B cell (primary cell): ENCODE data around the gene IQSEC3. TPM values are rescaled to one million over a fixed set of nuclear protein-coding genes. Genes with fewer than 3 reads are reported as not detected.

Experiments
- ATAC-seq: fragments of 200-7000 bp; cut with Tn5 transposase; one replicate; pipeline ENCODE4 v1.10.0; 2021; ENCODE audit warnings: low read depth, mild to moderate bottlenecking, moderate number of reproducible peaks, moderate library complexity
- CTCF ChIA-PET: fragments of 350-600 bp; sonication (Branson Sonifier 250); formaldehyde crosslinking; loops from one replicate; lab custom pipeline; 2021; ENCODE audit warnings: antibody characterized with exemption, inconsistent platforms; lab: Charles Lee
- POLR2A ChIA-PET: fragments of 350-600 bp; sonication (Branson Sonifier 250); formaldehyde crosslinking; loops from one replicate; lab custom pipeline; 2021; ENCODE audit warnings: antibody characterized with exemption; lab: Charles Lee
- DNase-seq: peaks from one replicate; pipeline ENCODE4 v3.0.0; 2013
- H2AFZ ChIP-seq: 2 replicates; pipeline ENCODE4 v1.6.1; 2012; ENCODE audit warnings: mild to moderate bottlenecking, low read depth, low read length; ENCODE audit not compliant: insufficient read depth, poor library complexity, severe bottlenecking
- H3K27ac ChIP-seq, 2 donors: 1 replicate in 1 of 2; 2 replicates in 1 of 2; pipeline ENCODE4 v1.5.1; 2012 to 2013; ENCODE audit warnings: low read length in 2 of 2, mild to moderate bottlenecking in 2 of 2, moderate library complexity in 1 of 2
- H3K27me3 ChIP-seq, 4 experiments: fragments of 200-600 bp in 1 of 4; sonication (generic) in 1 of 4; replicated peaks in 1 of 4; 1 replicate in 2 of 4; 2 replicates in 2 of 4; pipeline versions ENCODE4 v1.6.1 to v1.7.0; 2013 to 2016; ENCODE audit warnings: low read length in 3 of 4, mild to moderate bottlenecking in 2 of 4, mixed read lengths in 1 of 4, moderate library complexity in 1 of 4; ENCODE audit not compliant: insufficient read depth in 4 of 4, control insufficient read depth in 3 of 4; ENCODE audit errors: control extremely low read depth in 1 of 4
- H3K36me3 ChIP-seq, 2 experiments: replicated peaks in 1 of 2; 1 replicate in 1 of 2; 2 replicates in 1 of 2; pipeline versions ENCODE4 v1.6.1 to v1.7.1; 2013; ENCODE audit warnings: low read length in 1 of 2; ENCODE audit not compliant: insufficient read depth in 2 of 2, control insufficient read depth in 1 of 2; ENCODE audit errors: control extremely low read depth in 1 of 2, extremely low read depth in 1 of 2
- H3K4me1 ChIP-seq, 2 donors: fragments of 200-600 bp in 1 of 2; sonication (generic) in 1 of 2; 1 replicate in 1 of 2; 2 replicates in 1 of 2; pipeline versions ENCODE4 v1.5.1 to v1.6.1; 2013 to 2017; ENCODE audit warnings: low read length in 2 of 2; ENCODE audit not compliant: control insufficient read depth in 2 of 2, insufficient read depth in 2 of 2
- H3K4me2 ChIP-seq: replicated peaks from 2 replicates; pipeline ENCODE3; 2012; ENCODE audit warnings: mild to moderate bottlenecking, low read depth, low read length; ENCODE audit not compliant: poor library complexity, severe bottlenecking
- H3K4me3 ChIP-seq, 5 experiments: fragments of 200-600 bp in 1 of 5; sonication (generic) in 1 of 5; 1 replicate in 3 of 5; 2 replicates in 2 of 5; pipeline versions ENCODE4 v1.5.1 to v1.7.0; 2011 to 2016; ENCODE audit warnings: low read length in 4 of 5, mild to moderate bottlenecking in 4 of 5, low read depth in 2 of 5, control low read depth in 1 of 5, moderate library complexity in 1 of 5; ENCODE audit not compliant: insufficient read depth in 1 of 5; ENCODE audit errors: control extremely low read depth in 1 of 5, extremely low read depth in 1 of 5
- H3K79me2 ChIP-seq: fragments of 200-600 bp; sonication (generic); one replicate; pipeline ENCODE4 v1.6.0; 2016; ENCODE audit warnings: low read length; ENCODE audit not compliant: control insufficient read depth, insufficient read depth
- H3K9ac ChIP-seq: fragments of 200-600 bp; sonication (generic); 2 replicates; pipeline ENCODE4 v1.6.1; 2017; ENCODE audit warnings: mild to moderate bottlenecking, low read length, moderate library complexity
- H3K9me3 ChIP-seq, 3 donors: one replicate each; pipeline versions ENCODE4 v1.6.1 to v1.7.1; 2013; ENCODE audit warnings: low read length in 2 of 3; ENCODE audit not compliant: control insufficient read depth in 2 of 3, insufficient read depth in 1 of 3; ENCODE audit errors: control extremely low read depth in 1 of 3
- H4K20me1 ChIP-seq: 2 replicates; pipeline ENCODE4 v1.6.0; 2012; ENCODE audit warnings: mild to moderate bottlenecking, low read length; ENCODE audit not compliant: insufficient read depth, control insufficient read depth, poor library complexity, severe bottlenecking
- H3K27ac Mint-ChIP-seq: one replicate; pipeline ENCODE4 v1.8.0; 2021; ENCODE audit warnings: mixed read lengths
- H3K27me3 Mint-ChIP-seq: one replicate; pipeline ENCODE4 v1.8.0; 2021; ENCODE audit warnings: mixed read lengths
- H3K4me1 Mint-ChIP-seq: one replicate; pipeline ENCODE4 v1.8.0; 2021; ENCODE audit warnings: mixed read lengths
- H3K4me3 Mint-ChIP-seq: one replicate; pipeline ENCODE4 v1.8.0; 2021; ENCODE audit warnings: mixed read lengths
- H3K9me3 Mint-ChIP-seq: one replicate; pipeline ENCODE4 v1.8.0; 2022; ENCODE audit warnings: mixed read lengths; ENCODE audit not compliant: insufficient read depth
- EZH2 ChIP-seq: IDR thresholded peaks from 2 replicates; pipeline ENCODE4 v1.6.1; 2012; ENCODE audit warnings: borderline replicate concordance, low read depth, mild to moderate bottlenecking, moderate library complexity, low read length; ENCODE audit not compliant: insufficient read depth, poor library complexity, severe bottlenecking
- WGBS: methylation state at CpG from one replicate; pipeline ENCODE4 v1.1.5; 2013; ENCODE audit warnings: missing lambda C conversion rate; ENCODE audit not compliant: insufficient coverage; 5-methylcytosine and 5-hydroxymethylcytosine counted together
- intact Hi-C: fragments of 100-400 bp; cut with micrococcal nuclease; formaldehyde crosslinking; loops from one replicate; pipeline ENCODE4 v1.10.0; 2022
- polyA plus RNA-seq: library from polyadenylated mRNA; depleted of rRNA; stranded (reverse); fragments of >200 nt; gene quantifications from 2 replicates; pipeline ENCODE4 v1.2.3, GENCODE V29; 2012
- total RNA-seq, 2 donors: library from RNA; stranded (reverse); fragments of 120-200 nt in 1 of 2; gene quantifications; 1 replicate in 1 of 2; 2 replicates in 1 of 2; pipeline versions ENCODE4 v1.2.3 to v1.2.4, GENCODE V29; 2013 to 2022
- TF ChIP-seq, protein P1 (sequence below): fragments of 200-600 bp; IDR thresholded peaks from one replicate; pipeline ENCODE4 v1.8.0; 2022; ENCODE audit warnings: antibody characterized with exemption, mild to moderate bottlenecking

The IQSEC3 gene
- total and polyA plus RNA-seq, 2 donors (not counting 1 experiment from before 2014, with no cell fraction given), result 0.01 to 1.8 TPM

DNA sequence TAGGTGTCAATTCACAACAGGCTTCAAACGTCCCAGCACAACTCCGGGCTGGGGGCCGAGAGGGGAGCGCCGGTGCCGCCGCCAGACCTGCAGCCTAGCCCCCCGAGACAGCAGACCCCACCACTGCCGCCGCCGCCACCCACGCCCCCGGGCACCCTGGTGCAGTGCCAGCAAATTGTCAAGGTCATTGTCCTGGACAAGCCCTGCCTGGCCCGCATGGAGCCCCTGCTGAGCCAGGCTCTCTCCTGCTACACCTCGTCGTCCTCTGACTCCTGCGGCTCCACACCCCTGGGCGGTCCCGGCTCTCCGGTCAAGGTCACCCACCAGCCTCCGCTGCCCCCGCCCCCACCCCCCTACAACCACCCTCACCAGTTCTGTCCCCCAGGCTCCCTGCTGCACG, 108.0 kb downstream of the IQSEC3 start:
- no peak for DNase-seq
- POLR2A ChIA-PET, result no interaction called here

DNA sequence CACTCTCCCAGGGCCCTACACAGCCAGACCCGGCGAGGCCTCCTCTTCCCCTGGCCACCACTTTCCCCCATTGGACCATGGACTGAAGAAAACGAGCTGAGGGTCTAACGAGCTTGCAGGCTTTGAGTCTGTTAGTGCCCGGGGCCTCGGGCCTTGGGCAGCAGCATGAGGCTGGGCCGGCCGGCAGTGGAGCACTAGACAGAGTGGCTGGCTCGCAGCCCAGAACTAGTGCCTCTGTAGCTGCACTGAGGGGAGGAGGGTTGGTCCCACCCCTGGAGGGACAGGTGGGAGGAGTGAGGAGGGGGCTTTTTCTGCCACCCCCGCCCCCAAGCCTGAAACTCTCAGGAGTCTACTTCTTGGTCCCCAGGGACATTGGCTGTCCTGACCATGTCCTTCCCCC, 108.7 kb downstream of the IQSEC3 start:
- H3K9me3 ChIP-seq, result no peaks in the 10 kb centered on the region
- intact Hi-C loops, result no loop called here
- 85% methylated on average over 9 of the region's 10 CpGs for WGBS
- H3K4me3 Mint-ChIP-seq, result no peak overlapping the region
- POLR2A ChIA-PET, result no interaction called here
- H3K27ac ChIP-seq, result no peak overlapping the region
- H3K27me3 Mint-ChIP-seq, result peaks cover 29% of the 10 kb centered on the region
- no peaks in the 10 kb centered on the region for H4K20me1 ChIP-seq
- ATAC-seq (no peak), DNase-seq (no peak)
- no peak overlapping the region for H3K27ac Mint-ChIP-seq
- no peaks in the 10 kb centered on the region for H3K36me3 ChIP-seq
- TF ChIP-seq EZH2, result no peak
- TF ChIP-seq, protein P1, sequence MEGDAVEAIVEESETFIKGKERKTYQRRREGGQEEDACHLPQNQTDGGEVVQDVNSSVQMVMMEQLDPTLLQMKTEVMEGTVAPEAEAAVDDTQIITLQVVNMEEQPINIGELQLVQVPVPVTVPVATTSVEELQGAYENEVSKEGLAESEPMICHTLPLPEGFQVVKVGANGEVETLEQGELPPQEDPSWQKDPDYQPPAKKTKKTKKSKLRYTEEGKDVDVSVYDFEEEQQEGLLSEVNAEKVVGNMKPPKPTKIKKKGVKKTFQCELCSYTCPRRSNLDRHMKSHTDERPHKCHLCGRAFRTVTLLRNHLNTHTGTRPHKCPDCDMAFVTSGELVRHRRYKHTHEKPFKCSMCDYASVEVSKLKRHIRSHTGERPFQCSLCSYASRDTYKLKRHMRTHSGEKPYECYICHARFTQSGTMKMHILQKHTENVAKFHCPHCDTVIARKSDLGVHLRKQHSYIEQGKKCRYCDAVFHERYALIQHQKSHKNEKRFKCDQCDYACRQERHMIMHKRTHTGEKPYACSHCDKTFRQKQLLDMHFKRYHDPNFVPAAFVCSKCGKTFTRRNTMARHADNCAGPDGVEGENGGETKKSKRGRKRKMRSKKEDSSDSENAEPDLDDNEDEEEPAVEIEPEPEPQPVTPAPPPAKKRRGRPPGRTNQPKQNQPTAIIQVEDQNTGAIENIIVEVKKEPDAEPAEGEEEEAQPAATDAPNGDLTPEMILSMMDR, result no peak
- no peaks in the 10 kb centered on the region for H3K27me3 ChIP-seq
- no peak overlapping the region for H3K4me3 ChIP-seq
- no peak overlapping the region for H2AFZ ChIP-seq
- peaks cover 0 to 1% of the 10 kb centered on the region in 2 donors for H3K4me1 ChIP-seq
- peaks cover 5% of the 10 kb centered on the region for H3K4me1 Mint-ChIP-seq
- H3K79me2 ChIP-seq, result no peaks in the 10 kb centered on the region
- H3K4me2 ChIP-seq, result no peak overlapping the region
- H3K9ac ChIP-seq, result no peak overlapping the region
- CTCF ChIA-PET, result no interaction called here
- H3K9me3 Mint-ChIP-seq, result no peaks in the 10 kb centered on the region

More for the DNA sequence above, 108.0 kb downstream of the IQSEC3 start:
- Mint-ChIP-seq H3K9me3 (no peaks in the 10 kb centered on the region), H3K4me3 (no peak overlapping the region), H3K4me1 (no peaks in the 10 kb centered on the region), H3K27me3 (peaks cover 28% of the 10 kb centered on the region), H3K27ac (no peak overlapping the region)
- no peaks in the 10 kb centered on the region for H3K4me1 ChIP-seq
- no peaks in the 10 kb centered on the region for H3K36me3 ChIP-seq
- H3K27me3 ChIP-seq, result no peaks in the 10 kb centered on the region
- H3K4me2 ChIP-seq, result no peak overlapping the region
- H3K27ac ChIP-seq, result no peak overlapping the region
- intact Hi-C loops, result no loop called here
- H2AFZ ChIP-seq, result no peak overlapping the region
- CTCF ChIA-PET, result no interaction called here
- no peaks in the 10 kb centered on the region for H3K9me3 ChIP-seq
- no peak for TF ChIP-seq EZH2
- TF ChIP-seq, protein P1, result no peak
- H3K4me3 ChIP-seq, result no peak overlapping the region
- ATAC-seq, result no peak
- no peaks in the 10 kb centered on the region for H4K20me1 ChIP-seq
- WGBS, result 85% methylated on average over 22 of the region's 23 CpGs
- no peak overlapping the region for H3K9ac ChIP-seq
- H3K79me2 ChIP-seq, result no peaks in the 10 kb centered on the region
